NOMO-1 treated with DMSO at 0.1 percent for 48 hours (cell line): ENCODE results near the gene SHROOM4.

Source experiments
- DNase-seq: peaks from one replicate; lab custom pipeline; 2025; ENCODE audit not compliant: unreplicated experiment; lab: John Stamatoyannopoulos, UW

The SHROOM4 gene, protein sequence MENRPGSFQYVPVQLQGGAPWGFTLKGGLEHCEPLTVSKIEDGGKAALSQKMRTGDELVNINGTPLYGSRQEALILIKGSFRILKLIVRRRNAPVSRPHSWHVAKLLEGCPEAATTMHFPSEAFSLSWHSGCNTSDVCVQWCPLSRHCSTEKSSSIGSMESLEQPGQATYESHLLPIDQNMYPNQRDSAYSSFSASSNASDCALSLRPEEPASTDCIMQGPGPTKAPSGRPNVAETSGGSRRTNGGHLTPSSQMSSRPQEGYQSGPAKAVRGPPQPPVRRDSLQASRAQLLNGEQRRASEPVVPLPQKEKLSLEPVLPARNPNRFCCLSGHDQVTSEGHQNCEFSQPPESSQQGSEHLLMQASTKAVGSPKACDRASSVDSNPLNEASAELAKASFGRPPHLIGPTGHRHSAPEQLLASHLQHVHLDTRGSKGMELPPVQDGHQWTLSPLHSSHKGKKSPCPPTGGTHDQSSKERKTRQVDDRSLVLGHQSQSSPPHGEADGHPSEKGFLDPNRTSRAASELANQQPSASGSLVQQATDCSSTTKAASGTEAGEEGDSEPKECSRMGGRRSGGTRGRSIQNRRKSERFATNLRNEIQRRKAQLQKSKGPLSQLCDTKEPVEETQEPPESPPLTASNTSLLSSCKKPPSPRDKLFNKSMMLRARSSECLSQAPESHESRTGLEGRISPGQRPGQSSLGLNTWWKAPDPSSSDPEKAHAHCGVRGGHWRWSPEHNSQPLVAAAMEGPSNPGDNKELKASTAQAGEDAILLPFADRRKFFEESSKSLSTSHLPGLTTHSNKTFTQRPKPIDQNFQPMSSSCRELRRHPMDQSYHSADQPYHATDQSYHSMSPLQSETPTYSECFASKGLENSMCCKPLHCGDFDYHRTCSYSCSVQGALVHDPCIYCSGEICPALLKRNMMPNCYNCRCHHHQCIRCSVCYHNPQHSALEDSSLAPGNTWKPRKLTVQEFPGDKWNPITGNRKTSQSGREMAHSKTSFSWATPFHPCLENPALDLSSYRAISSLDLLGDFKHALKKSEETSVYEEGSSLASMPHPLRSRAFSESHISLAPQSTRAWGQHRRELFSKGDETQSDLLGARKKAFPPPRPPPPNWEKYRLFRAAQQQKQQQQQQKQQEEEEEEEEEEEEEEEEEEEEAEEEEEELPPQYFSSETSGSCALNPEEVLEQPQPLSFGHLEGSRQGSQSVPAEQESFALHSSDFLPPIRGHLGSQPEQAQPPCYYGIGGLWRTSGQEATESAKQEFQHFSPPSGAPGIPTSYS (N-terminal part only)

DNA sequence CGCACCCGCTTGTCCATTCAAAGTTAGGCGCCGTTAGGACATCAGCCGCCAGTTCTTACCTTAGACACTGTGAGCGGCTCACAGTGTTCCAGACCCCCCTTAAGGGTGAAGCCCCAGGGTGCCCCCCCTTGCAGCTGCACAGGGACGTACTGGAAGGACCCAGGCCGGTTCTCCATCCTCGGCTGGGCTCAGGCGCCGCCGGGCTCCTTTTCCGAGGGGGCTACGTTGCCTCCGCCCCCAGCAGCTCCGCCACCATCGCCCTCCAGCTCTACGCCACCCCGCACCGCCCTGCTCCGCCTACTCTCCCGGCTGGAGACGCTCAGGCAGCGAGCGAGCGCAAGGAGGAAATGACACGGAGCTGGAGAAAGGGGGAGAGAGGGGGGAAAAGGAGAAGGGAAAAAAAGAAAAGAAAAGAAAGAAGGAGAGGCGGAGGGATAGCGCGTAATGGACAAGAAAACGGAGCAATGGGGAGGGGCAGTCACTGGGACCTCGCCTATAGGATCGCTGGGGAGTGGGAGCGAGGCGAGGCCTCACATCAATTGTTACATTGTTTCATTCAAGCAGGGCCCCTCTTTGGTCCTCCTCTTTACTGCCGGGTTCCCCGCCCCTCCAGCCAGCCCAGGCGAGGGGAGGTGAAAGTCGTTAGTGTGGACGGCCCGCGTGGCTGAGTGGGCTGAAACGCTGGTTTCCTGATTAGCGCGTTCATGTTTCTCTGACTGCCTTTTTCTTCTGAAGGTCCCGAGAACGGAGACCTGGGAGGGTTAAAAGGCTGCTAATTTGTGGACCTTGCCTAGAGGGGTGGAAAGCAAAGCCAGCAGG lies at the start of gene SHROOM4:
SHROOM4 (minus strand) TSS at position 352 of the 819 bp plus-strand sequence; CDS start at position 176, 176 bp downstream.
- DNase-seq, result no peak

DNA sequence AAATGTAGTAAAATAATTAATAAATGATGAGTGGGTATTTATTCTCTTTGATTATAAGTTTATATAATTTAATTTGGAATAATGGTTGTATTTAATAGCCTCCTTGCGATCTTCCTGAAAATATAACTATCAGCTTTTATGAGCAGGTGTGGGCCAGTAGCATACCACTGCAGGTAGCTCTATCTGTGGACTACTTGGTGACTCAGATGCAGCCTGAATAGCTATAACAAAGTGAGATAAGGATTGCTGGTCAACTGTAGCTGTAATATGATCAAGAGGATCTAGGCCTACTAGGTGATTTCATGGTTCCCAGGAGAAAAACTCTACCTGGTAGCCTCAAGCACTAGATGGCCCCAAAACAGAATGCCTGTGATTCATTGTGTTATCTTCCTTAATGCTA lies 49.5 kb upstream of the SHROOM4 start:
- no peak for DNase-seq

- no peak for DNase-seq
These were observed 46.5 kb upstream of the SHROOM4 start for GRCh38 chrX:50860518-50860917.

GRCh38 chrX:50858548-50858947 lies 44.6 kb upstream of the SHROOM4 start:
- no peak for DNase-seq

DNA sequence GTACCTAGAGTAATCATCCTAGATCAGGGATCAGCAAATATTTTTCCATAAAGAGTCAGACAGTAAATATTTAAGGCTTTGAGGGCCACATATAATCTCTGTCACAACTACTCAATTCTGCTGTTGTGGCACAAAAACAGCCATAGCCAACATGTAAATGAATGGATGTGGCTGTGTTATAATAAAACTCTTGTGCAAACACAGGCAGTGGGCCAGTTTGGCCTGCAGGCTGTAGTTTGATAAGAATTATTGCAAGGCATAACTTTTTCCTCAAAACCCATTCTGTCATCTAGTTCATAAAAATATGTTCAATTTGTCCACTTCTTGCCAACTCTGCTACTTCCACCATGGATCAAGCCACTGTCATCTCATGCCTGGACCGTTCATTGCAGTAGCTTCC lies 39.4 kb upstream of the SHROOM4 start:
- no peak for DNase-seq

GRCh38 chrX:50852524-50852923 lies 38.5 kb upstream of the SHROOM4 start:
- no peak for DNase-seq

GRCh38 chrX:50842221-50842620 lies 28.2 kb upstream of the SHROOM4 start:
- DNase-seq, result no peak

- DNase-seq, result no peak
These were observed 25.7 kb upstream of the SHROOM4 start for GRCh38 chrX:50839730-50840129.

DNA sequence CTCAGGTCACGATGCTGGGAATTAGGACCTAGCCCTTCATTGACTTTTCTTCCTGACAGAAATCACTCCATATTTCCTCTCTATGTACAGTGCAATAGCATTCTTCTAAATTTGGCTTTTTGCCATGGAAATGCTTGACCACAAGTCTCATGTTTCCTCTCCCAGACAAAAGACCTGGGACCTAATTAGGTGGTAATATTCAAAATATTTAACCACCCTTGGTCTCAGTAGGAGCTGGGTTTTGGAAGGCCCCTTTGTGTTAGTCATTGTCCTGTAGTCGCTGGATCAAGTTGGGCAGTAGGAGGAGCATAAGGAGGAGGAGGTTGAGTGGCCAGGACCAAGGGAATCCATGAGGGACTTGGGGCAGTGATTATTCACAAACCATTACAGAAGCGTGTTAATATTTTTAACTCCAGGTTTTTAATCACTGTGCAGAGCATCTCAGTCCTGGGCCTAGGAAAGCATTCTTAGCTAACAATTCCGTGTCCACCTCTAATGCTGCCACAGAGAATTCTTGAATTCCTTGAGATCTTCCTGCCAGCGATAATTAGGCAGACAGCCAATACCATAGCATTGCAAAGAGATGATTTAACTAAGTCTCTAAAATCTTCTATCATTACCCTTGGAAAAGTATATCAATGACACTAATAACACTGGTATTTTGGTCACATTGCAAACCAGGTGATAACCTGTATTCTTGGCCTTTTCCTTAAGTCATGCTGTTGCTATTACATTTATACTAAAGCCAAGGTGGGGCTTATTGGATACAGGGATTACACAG lies 25.0 kb upstream of the SHROOM4 start:
- DNase-seq, result no peak

DNA sequence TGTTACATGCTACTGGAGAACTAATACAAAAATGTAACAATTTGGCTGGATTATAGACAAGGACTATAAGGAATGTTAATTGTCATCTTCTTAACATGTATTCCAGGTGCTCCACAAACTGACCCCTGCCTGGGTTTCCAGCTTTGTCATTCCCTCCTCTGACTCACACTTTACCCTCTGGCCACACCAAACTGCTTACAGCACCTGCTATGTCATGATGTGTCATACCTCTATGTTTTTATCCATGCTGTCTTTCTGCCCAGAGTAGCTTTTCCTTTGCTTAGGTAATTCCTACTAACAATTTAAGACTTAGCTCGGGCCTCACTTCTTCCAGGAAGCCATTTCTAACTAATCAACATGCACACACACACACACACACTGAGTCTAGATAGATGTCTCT lies 14.0 kb upstream of the SHROOM4 start:
- DNase-seq, result no peak

GRCh38 chrX:50825825-50826224 lies 11.8 kb upstream of the SHROOM4 start:
- DNase-seq, result no peak

DNA sequence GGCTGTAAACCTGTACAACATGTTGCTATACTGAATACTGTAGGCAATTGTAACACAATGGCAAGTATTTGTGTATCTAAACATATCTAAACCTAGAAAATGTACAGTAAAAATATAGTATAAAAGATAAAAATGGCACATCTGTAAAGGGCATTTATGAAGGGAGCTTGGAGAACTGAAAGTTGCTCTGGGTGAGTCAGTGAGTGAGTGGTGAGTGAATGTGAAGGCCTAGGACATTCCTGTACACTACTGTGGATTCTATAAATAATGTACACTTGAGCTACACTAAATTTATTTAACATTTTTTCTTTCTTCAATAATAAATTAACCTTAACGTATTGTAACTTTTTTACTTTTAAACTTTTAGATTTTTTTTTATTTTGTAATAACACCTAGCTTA lies 5.0 kb upstream of the SHROOM4 start:
- no peak for DNase-seq

DNA sequence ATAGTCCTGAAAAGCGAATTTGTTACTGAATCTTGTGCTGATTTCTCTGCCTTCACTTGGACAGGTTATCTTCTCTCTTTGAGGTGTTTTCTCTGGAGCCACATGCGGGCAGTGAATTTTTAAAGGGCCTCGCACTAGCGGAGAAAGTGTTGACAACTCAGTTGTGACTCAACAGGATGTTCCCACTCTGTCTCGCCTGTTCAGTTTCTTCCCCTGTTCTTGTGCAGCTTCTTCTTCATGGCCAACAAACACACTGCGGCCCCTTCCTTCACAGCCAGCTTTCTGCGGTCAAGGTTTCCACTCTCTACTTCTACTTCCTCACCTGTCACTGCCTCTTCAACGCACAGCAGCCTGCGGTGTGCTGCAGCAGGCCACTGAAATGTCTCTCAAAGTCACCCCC lies 1.1 kb upstream of the SHROOM4 start:
- no peak for DNase-seq

DNA sequence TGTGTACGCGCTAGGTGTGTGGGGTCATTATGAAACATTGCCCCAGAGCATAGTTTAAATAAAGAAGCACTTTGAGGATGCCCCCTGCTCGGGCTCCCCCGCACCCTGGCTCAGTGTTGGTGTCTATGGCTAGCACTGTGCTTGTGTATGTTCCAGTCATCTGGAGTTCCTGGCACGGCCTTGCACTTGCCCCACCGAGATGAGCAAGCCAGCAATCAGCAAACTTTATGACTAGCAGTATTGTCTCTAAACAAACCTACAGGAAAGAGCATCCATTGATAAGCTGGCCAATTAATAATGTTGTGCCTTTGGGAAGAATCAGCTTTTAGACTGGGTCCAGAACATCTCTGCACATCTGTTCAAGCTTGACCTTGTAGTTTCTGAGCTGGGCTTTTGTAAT lies 707 bp upstream of the SHROOM4 start:
- no peak for DNase-seq

DNA sequence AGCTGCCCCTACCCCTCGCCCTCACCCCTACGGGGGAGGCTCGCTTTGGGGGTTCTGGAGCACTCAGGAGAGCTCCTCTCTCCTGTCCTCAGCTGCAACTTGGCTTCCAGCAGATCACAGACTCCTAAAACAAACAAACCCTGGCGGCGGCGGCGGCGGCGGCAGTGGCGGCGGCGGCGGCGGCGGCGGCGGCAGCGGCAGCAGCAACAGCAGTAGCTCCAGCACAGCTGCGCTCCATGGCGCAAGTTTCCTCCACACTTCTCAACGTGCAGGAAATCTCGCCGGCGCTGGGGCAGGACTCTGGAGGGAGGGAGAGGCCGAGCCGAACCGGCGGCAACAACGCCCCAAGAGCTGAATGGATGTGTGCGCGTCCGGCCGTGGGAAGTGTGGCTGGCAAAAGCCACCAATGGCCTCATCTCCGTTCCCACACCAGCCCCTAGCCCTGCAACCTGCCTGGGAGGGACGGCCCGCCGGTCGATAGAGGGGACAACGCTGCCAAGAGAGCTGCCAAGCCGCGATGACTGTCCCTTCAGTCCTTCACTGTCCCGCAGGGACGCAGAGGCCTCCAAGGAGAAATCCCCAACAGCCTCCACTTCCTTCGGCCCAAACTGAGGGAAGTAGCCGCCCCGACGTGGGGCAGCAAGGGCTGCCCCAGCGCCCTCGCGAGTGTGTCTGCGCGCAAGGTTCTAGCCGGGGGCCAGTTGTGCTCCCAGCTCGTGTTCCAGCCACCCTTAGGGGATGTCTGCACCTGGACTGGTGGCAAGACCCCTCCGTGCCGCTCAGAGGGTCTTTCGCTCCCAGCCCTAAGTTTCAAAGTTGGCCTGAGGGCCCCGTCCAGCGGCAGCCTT lies 775 bp downstream of the SHROOM4 start:
- DNase-seq, result no peak

DNA sequence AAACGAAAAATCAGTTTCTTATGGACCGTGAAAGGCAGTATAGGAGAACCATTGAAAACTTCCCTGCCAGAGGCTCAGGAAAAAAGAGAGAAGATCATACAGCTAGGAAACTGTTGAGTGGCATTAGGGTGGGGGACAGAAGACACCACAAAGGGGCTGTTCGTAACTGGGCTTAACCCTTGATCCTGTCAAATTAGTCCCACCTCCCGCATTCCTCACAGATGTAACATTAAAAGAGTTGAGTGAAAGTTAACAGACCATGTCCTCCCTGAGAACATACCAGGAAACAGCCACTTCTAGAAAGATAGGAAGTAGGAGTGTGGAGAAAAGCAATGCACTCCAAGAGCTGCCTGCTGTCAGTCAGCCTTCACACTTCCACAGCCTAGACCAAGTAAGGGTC lies 8.7 kb downstream of the SHROOM4 start:
- DNase-seq, result no peak

DNA sequence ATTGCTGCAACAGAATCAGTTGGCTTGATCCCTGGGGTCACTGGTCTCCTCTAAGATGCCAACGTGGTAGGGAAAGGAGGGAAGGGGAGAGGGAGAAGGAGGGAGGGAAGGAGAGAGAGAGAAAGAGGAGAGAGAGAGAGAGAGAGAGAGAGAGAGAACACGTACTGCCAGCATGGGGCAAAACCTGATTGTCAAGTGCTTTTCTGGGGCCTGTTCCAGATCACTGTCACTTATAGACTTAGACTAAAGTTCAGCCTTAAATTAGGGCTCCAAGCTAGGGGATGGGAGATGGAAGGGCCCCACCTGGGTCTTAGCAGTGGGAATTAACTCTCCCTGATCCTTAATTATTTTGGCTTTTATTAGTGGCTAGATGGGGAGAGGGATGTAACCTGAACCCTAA lies 12.9 kb downstream of the SHROOM4 start:
- no peak for DNase-seq

DNA sequence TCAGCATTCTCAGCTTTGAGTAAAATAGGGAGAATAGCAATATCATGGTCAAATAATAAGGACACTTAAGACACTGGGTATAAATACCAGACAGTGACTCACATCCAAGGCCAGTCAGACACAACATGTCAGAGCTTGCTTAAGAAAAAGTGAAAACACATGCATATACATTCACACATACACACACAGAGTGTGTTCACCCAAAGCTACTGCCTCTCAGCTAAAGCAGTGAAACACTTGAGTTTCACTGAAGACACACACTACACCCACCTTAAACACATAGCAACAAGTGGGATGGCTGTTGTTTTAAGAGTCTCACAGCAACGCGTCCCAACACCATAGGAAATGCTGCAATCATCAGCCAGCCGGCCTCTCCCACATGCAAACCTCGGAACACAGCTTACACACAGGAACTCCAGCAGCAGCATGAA lies 14.4 kb downstream of the SHROOM4 start:
- DNase-seq, result no peak

- DNase-seq, result no peak
These were observed 15.2 kb downstream of the SHROOM4 start for GRCh38 chrX:50798783-50799182.
